Measurements from ENCODE around the gene SLC7A11. TPM values are rescaled to one million over a fixed set of nuclear protein-coding genes. Genes with fewer than 3 reads are reported as not detected.

The SLC7A11 gene
- total and polyA plus RNA-seq, 7 donors = 0.04 to 0.52 (median 0.13) TPM; not detected in 1

DNA sequence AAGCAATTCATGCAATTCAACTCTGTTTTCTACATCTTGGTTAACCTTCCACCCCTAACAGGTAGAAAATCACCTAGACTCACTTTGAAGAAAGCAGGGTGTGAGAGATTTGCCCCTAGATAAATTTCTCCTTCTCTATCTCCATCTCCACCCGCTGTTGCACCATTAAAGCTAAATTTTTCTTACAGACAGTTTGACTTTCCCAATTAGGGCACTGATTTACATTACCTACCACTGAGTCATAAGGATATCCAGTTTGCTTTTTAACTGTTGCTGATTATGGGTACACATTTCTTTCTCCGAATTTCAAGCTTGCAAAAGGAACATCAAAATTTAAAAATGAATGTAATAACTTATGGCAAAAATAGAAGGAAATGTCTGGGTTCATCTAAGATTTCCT lies 13.0 kb downstream of the SLC7A11 start:
- Histone ChIP-seq H3K9me3 (no peaks in the 10 kb centered on the region), H3K4me1 (no peaks in the 10 kb centered on the region), H3K27me3 (ENCODE audit: insufficient read depth in 3 of 3, low read length in 2 of 3) (no peaks in the 10 kb centered on the region), H3K36me3 (ENCODE audit: insufficient read depth in 1 of 2, low read depth in 1 of 2) (no peaks in the 10 kb centered on the region), H3K27ac (no peak overlapping the region), H3K4me3 (no peak overlapping the region)
- intact Hi-C loops (cut with DNase I) = no loop called here
- TF ChIP-seq, protein P1, sequence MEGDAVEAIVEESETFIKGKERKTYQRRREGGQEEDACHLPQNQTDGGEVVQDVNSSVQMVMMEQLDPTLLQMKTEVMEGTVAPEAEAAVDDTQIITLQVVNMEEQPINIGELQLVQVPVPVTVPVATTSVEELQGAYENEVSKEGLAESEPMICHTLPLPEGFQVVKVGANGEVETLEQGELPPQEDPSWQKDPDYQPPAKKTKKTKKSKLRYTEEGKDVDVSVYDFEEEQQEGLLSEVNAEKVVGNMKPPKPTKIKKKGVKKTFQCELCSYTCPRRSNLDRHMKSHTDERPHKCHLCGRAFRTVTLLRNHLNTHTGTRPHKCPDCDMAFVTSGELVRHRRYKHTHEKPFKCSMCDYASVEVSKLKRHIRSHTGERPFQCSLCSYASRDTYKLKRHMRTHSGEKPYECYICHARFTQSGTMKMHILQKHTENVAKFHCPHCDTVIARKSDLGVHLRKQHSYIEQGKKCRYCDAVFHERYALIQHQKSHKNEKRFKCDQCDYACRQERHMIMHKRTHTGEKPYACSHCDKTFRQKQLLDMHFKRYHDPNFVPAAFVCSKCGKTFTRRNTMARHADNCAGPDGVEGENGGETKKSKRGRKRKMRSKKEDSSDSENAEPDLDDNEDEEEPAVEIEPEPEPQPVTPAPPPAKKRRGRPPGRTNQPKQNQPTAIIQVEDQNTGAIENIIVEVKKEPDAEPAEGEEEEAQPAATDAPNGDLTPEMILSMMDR (IDR thresholded peaks at IDR 0.05) = no peak
- 76 to 88% (median 83%) methylated on average over 2 of the region's 2 CpGs for WGBS, 3 donors
- ATAC-seq = no peak
- no peak for DNase-seq

DNA sequence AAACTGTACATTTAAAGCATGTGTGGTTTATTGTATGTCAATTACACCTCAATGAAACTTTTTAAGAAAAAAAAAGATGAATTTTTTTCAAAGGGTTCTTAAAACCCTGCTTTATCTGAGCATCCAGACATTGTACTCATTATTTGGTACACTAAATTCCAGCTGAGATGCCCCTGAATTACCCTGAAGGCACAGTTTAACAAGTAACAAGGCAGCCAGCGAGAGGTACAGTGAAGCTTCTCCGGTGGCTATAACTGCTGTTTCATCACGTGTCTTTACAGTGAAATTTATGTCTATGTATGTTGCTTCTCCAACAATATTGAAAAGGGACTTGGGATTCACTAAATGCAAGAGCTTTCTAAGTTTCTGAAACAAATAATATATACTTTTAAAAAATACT lies 15.8 kb downstream of the SLC7A11 start:
- Histone ChIP-seq H3K4me1 (no peaks in the 10 kb centered on the region), H3K9me3 (no peaks in the 10 kb centered on the region), H3K27ac (no peak overlapping the region), H3K27me3 (ENCODE audit: insufficient read depth in 3 of 3, low read length in 2 of 3) (no peaks in the 10 kb centered on the region), H3K36me3 (ENCODE audit: insufficient read depth in 1 of 2, low read depth in 1 of 2) (no peaks in the 10 kb centered on the region), H3K4me3 (no peak overlapping the region)
- DNase-seq (no peak), ATAC-seq (no peak)
- intact Hi-C loops (cut with DNase I) = no loop called here
- 58 to 74% (median 72%) methylated on average over 3 of the region's 3 CpGs for WGBS, 3 donors
- TF ChIP-seq, protein P1 (IDR thresholded peaks at IDR 0.05) = no peak

DNA sequence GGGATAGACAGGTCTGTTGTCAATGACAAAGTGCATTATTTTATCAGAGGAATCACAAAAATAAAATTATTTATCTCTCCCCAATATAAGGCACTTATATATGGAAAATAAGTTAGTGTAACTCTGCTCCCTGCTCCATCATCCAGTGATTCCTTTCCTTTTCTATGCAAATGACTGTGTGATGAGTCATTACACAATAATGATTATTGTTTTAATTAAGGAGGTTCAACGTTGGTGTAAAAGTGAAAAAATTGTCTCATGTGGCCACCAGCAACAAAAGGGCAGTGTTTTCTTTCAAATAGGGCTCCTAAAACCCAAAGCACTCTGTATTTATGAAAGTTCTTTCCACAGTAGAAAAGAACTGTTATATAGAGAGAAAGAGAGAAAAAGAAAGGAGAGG lies 16.7 kb downstream of the SLC7A11 start:
- Histone ChIP-seq H3K9me3 (no peaks in the 10 kb centered on the region), H3K36me3 (ENCODE audit: insufficient read depth in 1 of 2, low read depth in 1 of 2) (no peaks in the 10 kb centered on the region), H3K4me3 (no peak overlapping the region), H3K4me1 (no peaks in the 10 kb centered on the region), H3K27me3 (ENCODE audit: insufficient read depth in 3 of 3, low read length in 2 of 3) (no peaks in the 10 kb centered on the region), H3K27ac (no peak overlapping the region)
- 11 to 19% (median 18%) methylated on average over 1 of the region's 1 CpG for WGBS, 3 donors
- TF ChIP-seq, protein P1 (IDR thresholded peaks at IDR 0.05) = no peak
- DNase-seq (no peak), ATAC-seq (no peak)
- intact Hi-C loops (cut with DNase I) = no loop called here

DNA sequence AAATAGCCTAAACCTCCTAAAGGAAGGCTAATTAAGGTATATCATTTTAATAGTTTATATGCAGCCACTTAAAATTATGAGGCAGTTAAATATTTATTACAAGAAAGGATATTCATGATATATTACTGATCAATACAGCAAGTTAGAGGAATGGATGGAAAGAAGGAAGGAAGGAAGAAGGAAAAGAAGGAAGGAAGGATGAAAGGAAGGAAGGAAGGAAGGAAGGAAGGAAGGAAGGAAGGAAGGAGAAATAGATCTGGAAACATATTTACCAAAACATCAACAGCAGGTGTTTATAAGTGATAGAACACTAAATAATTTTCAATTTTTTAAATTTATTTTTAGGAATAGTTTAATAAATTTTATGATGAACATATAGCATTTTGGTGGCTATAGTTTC lies 17.5 kb downstream of the SLC7A11 start:
- H3K4me3 ChIP-seq = no peak overlapping the region
- H3K27me3 ChIP-seq (ENCODE audit: insufficient read depth in 3 of 3, low read length in 2 of 3) = no peaks in the 10 kb centered on the region
- ATAC-seq (no peak), DNase-seq (no peak)
- H3K9me3 ChIP-seq = no peaks in the 10 kb centered on the region
- no peaks in the 10 kb centered on the region for H3K36me3 ChIP-seq (ENCODE audit: insufficient read depth in 1 of 2, low read depth in 1 of 2)
- intact Hi-C loops (cut with DNase I) = no loop called here
- H3K27ac ChIP-seq = no peak overlapping the region
- TF ChIP-seq, protein P1 (IDR thresholded peaks at IDR 0.05) = no peak
- H3K4me1 ChIP-seq = no peaks in the 10 kb centered on the region

DNA sequence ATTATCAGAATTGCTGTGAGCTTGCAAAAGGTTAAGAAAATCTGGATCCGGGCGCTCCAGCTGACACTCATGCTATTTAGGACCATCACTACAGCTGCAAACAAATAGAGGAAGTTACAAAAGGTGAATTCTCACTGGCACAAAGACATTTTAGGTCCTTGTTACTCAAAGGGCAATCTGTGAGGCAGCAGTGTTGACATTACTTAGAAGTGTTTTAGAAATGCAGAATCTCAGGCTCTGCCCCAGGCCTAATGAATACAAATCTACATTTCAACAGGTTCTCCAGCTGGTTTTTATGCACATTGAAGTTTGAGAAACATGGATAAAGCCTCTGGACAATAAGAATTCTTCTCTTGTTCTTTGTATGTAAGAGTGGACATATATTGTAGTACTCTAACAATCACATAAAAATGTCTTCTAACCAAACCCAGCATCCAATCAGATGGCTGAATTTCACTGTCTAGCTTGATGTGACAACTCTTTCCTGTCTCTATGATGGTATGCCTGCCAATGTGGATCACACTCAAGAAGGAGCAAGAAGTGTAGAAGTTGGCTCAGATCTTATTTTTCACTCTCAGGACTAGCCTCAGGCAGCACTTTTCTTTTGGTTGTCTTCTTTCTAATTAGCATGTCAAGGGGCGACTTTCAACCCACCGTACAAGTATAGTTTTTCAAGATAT lies 18.8 kb downstream of the SLC7A11 start:
- no peak for ATAC-seq
- H3K27me3 ChIP-seq (ENCODE audit: insufficient read depth in 3 of 3, low read length in 2 of 3) = no peaks in the 10 kb centered on the region
- no peaks in the 10 kb centered on the region for H3K36me3 ChIP-seq (ENCODE audit: insufficient read depth in 1 of 2, low read depth in 1 of 2)
- DNase-seq = no peak
- H3K9me3 ChIP-seq = no peaks in the 10 kb centered on the region
- no peaks in the 10 kb centered on the region for H3K4me1 ChIP-seq
- no peak overlapping the region for H3K27ac ChIP-seq
- WGBS, 3 donors = 73 to 83% (median 76%) methylated on average over 4 of the region's 4 CpGs
- H3K4me3 ChIP-seq = no peak overlapping the region
- intact Hi-C loops (cut with DNase I) = no loop called here
- TF ChIP-seq, protein P1 (IDR thresholded peaks at IDR 0.05) = no peak
